HepG2 (cell line): ENCODE data around the gene ARHGAP10. TPM values are rescaled to one million over a fixed set of nuclear protein-coding genes. Genes with fewer than 3 reads are reported as not detected.

ENCODE experiments used
- ATAC-seq: fragments of 200-7000 bp; cut with Tn5 transposase; 3 replicates; pipeline ENCODE4 v1.9.1; 2020; ENCODE audit warnings: mild to moderate bottlenecking, moderate library complexity
- BruUV-seq: library from RNA; stranded (reverse); fragments of 400-500 nt; replicated peaks from 2 replicates; lab custom pipeline; 2021; lab: Mats Ljungman, UMichigan
- CTCF ChIA-PET: fragments of 300-600 bp; formaldehyde crosslinking; extraction: SDS; loops from one replicate; lab custom pipeline; 2021; ENCODE audit warnings: low total read pairs, inconsistent platforms, low intra/inter-chr PET ratio; lab: Yijun Ruan, JAX
- POLR2A ChIA-PET: fragments of 350-600 bp; sonication (Branson Sonifier 250); formaldehyde crosslinking; loops from one replicate; lab custom pipeline; 2020; ENCODE audit warnings: antibody characterized with exemption, inconsistent platforms; lab: Yijun Ruan, JAX
- DNase-seq: peaks from one replicate; pipeline ENCODE4 v3.0.0-alpha.2; 2015; ENCODE audit warnings: low spot score
- FAIRE-seq: peaks from 3 replicates; lab custom pipeline; 2011; peaks lifted over from hg19 to GRCh38; lab: Jason Lieb, UNC
- H2AFZ ChIP-seq: one replicate; pipeline ENCODE4 v1.6.1; 2011; ENCODE audit warnings: low read length, inconsistent platforms
- H3K27ac ChIP-seq: fragments of 300-600 bp; 3 replicates; pipeline ENCODE4 v1.8.0; 2011; ENCODE audit warnings: mixed run types, mild to moderate bottlenecking, mixed read lengths, low read length, inconsistent platforms; ENCODE audit not compliant: insufficient read depth; ENCODE audit errors: extremely low read length
- H3K27me3 ChIP-seq, 2 experiments: fragments of 200-600 bp in 1 of 2; 2 replicates in 1 of 2; 3 replicates in 1 of 2; pipeline versions ENCODE4 v1.6.0 to v1.8.0; 2011; ENCODE audit warnings: low read length in 2 of 2, mild to moderate bottlenecking in 2 of 2, moderate library complexity in 2 of 2, inconsistent platforms in 1 of 2; ENCODE audit not compliant: insufficient read depth in 2 of 2, control insufficient read depth in 1 of 2
- H3K36me3 ChIP-seq, 2 experiments: fragments of 200-600 bp in 1 of 2; replicated peaks in 1 of 2; 2 replicates in 1 of 2; 3 replicates in 1 of 2; pipeline versions ENCODE4 v1.5.1 to v1.8.0; 2011; ENCODE audit warnings: low read length in 2 of 2, inconsistent platforms in 1 of 2; ENCODE audit not compliant: insufficient read depth in 2 of 2, control insufficient read depth in 1 of 2
- H3K4me1 ChIP-seq: 2 replicates; pipeline ENCODE4 v1.5.1; 2012; ENCODE audit warnings: low read length, inconsistent platforms; ENCODE audit not compliant: insufficient read depth
- H3K4me2 ChIP-seq: 2 replicates; pipeline ENCODE4 v1.6.0; 2011; ENCODE audit warnings: low read depth, low read length, inconsistent platforms
- H3K4me3 ChIP-seq, 3 experiments: fragments of 200-600 bp in 1 of 3; sonication (generic), shearing (Covaris generic) in 1 of 3; replicated peaks in 1 of 3; 2 replicates each; pipeline ENCODE4 v1.5.1; 2011 to 2016; ENCODE audit warnings: low read length in 3 of 3, inconsistent platforms in 2 of 3, low read depth in 2 of 3, mild to moderate bottlenecking in 2 of 3, control low read depth in 1 of 3, mixed read lengths in 1 of 3; ENCODE audit not compliant: insufficient read depth in 1 of 3
- H3K79me2 ChIP-seq: one replicate; pipeline ENCODE4 v1.6.1; 2011; ENCODE audit warnings: low read length, inconsistent platforms; ENCODE audit not compliant: insufficient read depth
- H3K9ac ChIP-seq: 2 replicates; pipeline ENCODE4 v1.6.0; 2011; ENCODE audit warnings: mild to moderate bottlenecking, low read depth, low read length, inconsistent platforms; ENCODE audit not compliant: insufficient read depth
- H3K9me3 ChIP-seq: 2 replicates; pipeline ENCODE4 v1.5.1; 2012; ENCODE audit warnings: mild to moderate bottlenecking, low read length
- H4K20me1 ChIP-seq: 2 replicates; pipeline ENCODE4 v1.6.0; 2011; ENCODE audit warnings: inconsistent platforms, mild to moderate bottlenecking, low read length, moderate library complexity; ENCODE audit not compliant: insufficient read depth
- ARNT ChIP-seq: fragments of 450-650 bp; IDR thresholded peaks from 2 replicates; pipeline ENCODE4 v1.6.1; 2017
- ATAD3A ChIP-seq: sonication (generic); formaldehyde crosslinking; IDR thresholded peaks from 2 replicates; pipeline ENCODE4 v1.4.0; 2020; ENCODE audit warnings: missing genetic modification reagents
- ERF ChIP-seq: IDR thresholded peaks from 2 replicates; pipeline ENCODE4 v1.6.1; 2018; ENCODE audit warnings: missing biosample characterization, missing genetic modification reagents
- HNF4G ChIP-seq, 2 experiments: sonication (generic) in 1 of 2; formaldehyde crosslinking in 1 of 2; IDR thresholded peaks; 2 replicates each; pipeline versions ENCODE4 v1.4.0 to v1.6.1; 2011 to 2020; ENCODE audit warnings: borderline replicate concordance in 2 of 2, low read depth in 2 of 2, mild to moderate bottlenecking in 2 of 2, low read length in 1 of 2, missing genetic modification reagents in 1 of 2, moderate library complexity in 1 of 2
- MAFK ChIP-seq, 2 experiments: IDR thresholded peaks in 1 of 2; conservative IDR thresholded peaks in 1 of 2; 2 replicates each; pipeline ENCODE4 v1.6.1; 2011; ENCODE audit warnings: improper control_type of control experiment in 2 of 2, low read length in 2 of 2
- MZF1 ChIP-seq: sonication (generic); formaldehyde crosslinking; IDR thresholded peaks from 2 replicates; pipeline ENCODE4 v1.8.1; 2023; ENCODE audit warnings: mild to moderate bottlenecking, missing genetic modification reagents, borderline replicate concordance
- RAD21 ChIP-seq: fragments of 450-650 bp; formaldehyde crosslinking; IDR thresholded peaks from 2 replicates; pipeline ENCODE4 v1.5.0; 2020; ENCODE audit warnings: mild to moderate bottlenecking
- RAD51 ChIP-seq: fragments of 450-650 bp; IDR thresholded peaks from 2 replicates; pipeline ENCODE4 v1.6.1; 2016; ENCODE audit warnings: borderline replicate concordance
- RBM39 ChIP-seq: fragments of 200-400 bp; formaldehyde crosslinking; IDR thresholded peaks from one replicate; pipeline ENCODE4 v1.6.1; 2018; ENCODE audit warnings: antibody characterized with exemption, mild to moderate bottlenecking, low read depth, low read length; ENCODE audit not compliant: poor library complexity, severe bottlenecking
- SIN3B ChIP-seq: fragments of 150-350 bp; IDR thresholded peaks from 2 replicates; pipeline ENCODE4 v1.6.1; 2014; ENCODE audit warnings: low read length
- SNRNP70 ChIP-seq: fragments of 200-400 bp; formaldehyde crosslinking; IDR thresholded peaks from 2 replicates; pipeline ENCODE4 v1.6.1; 2017; ENCODE audit warnings: mild to moderate bottlenecking, low read depth, low read length, moderate library complexity
- TRIM24 ChIP-seq: sonication (generic); formaldehyde crosslinking; IDR thresholded peaks from 2 replicates; pipeline ENCODE4 v1.8.0; 2022; ENCODE audit warnings: mild to moderate bottlenecking, missing genetic modification reagents
- YEATS4 ChIP-seq: sonication (generic); formaldehyde crosslinking; IDR thresholded peaks from 2 replicates; pipeline ENCODE4 v1.4.0; 2020; ENCODE audit warnings: missing genetic modification reagents, borderline replicate concordance
- ZNF205 ChIP-seq: IDR thresholded peaks from 2 replicates; pipeline ENCODE4 v1.6.1; 2018; ENCODE audit warnings: missing biosample characterization, missing genetic modification reagents
- ZNF530 ChIP-seq: sonication (generic); formaldehyde crosslinking; IDR thresholded peaks from 2 replicates; pipeline ENCODE4 v1.5.0; 2020; ENCODE audit warnings: low read depth, mild to moderate bottlenecking, missing genetic modification reagents
- ZNF629 ChIP-seq: sonication (generic); formaldehyde crosslinking; conservative IDR thresholded peaks from 2 replicates; pipeline ENCODE4 v1.5.0; 2020; ENCODE audit warnings: missing genetic modification reagents
- ZNF746 ChIP-seq: sonication (generic); formaldehyde crosslinking; IDR thresholded peaks from 2 replicates; pipeline ENCODE4 v1.8.0; 2022; ENCODE audit warnings: mild to moderate bottlenecking, missing genetic modification reagents
- WGBS: methylation state at CpG from one replicate; pipeline ENCODE4 v1.1.6; 2017; ENCODE audit warnings: low lambda C conversion rate; 5-methylcytosine and 5-hydroxymethylcytosine counted together
- in situ Hi-C: cut with HindIII; loops from 2 replicates; pipeline ENCODE4 v1.10.0; 2017; ENCODE audit warnings: low pct_unique_long_range_greater_than_20kb; ENCODE audit not compliant: extremely low pct_ligation_motif_present
- intact Hi-C: fragments of 100-400 bp; cut with micrococcal nuclease; formaldehyde crosslinking; loops from one replicate; pipeline ENCODE4 v1.10.0; 2022; ENCODE audit not compliant: unreplicated experiment
- polyA plus RNA-seq, 8 experiments: library from polyadenylated mRNA; depleted of rRNA in 3 of 8; stranded (reverse) in 7 of 8; unstranded in 1 of 8; fragments of >200 nt; fragmentation: Illumina TruSeq in 4 of 8; extraction: Trizol in 4 of 8; gene quantifications; 2 replicates each; pipeline versions ENCODE4 v1.2.1 to v1.2.3, GENCODE V29; 2011 to 2016; ENCODE audit warnings: low read depth in 4 of 8, missing spikeins in 1 of 8, mixed read lengths in 1 of 8; ENCODE audit not compliant: insufficient read depth in 1 of 8
- total RNA-seq, 5 experiments: library from RNA; depleted of rRNA; stranded (reverse); fragments of >200 nt; fragmentation: Illumina TruSeq; extraction: Trizol; gene quantifications; 2 replicates each; pipeline ENCODE4 v1.2.3, GENCODE V29; 2016; ENCODE audit warnings: low read depth in 1 of 5
- TF ChIP-seq, protein P1 (sequence below): conservative IDR thresholded peaks from 2 replicates; pipeline ENCODE4 v1.6.1; 2018; ENCODE audit warnings: missing genetic modification reagents
- TF ChIP-seq, protein P2 (sequence below): sonication (generic); formaldehyde crosslinking; IDR thresholded peaks from 2 replicates; pipeline ENCODE4 v1.4.0; 2020; ENCODE audit warnings: low read depth, mild to moderate bottlenecking, missing genetic modification reagents
- TF ChIP-seq, protein P3 (sequence below): sonication (generic); formaldehyde crosslinking; IDR thresholded peaks from 2 replicates; pipeline ENCODE4 v1.5.0; 2020; ENCODE audit warnings: missing genetic modification reagents

ARHGAP10 gene
- total and polyA plus RNA-seq, 2 of the 13 experiments (the other 11 are each of a cell fraction or from before 2014, with no cell fraction given): 0.45 to 1.6 TPM

DNA sequence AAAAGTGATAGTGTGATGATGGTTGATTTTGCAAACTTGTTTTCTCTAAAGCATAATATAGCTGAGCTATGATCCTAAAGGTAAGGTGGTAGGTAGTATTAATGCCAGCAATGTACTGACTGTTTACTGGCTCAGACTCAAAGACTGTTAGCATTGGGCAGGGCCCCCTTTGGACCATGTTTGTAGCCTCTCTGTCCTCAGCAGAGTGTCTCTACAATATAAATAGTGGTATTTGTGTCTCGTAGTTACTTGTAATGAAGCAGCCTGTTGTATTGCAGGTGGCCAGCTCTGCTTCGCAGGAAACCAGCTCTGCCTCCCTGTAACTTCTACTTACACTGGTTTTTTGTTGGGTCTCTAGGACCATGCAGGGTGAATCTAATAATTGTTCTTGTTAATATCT, 70.5 kb downstream of the ARHGAP10 start:
- BruUV-seq: no TSS peak
- WGBS: 46% methylated on average over 2 of the region's 2 CpGs
- in situ Hi-C loops: no loop called here

DNA sequence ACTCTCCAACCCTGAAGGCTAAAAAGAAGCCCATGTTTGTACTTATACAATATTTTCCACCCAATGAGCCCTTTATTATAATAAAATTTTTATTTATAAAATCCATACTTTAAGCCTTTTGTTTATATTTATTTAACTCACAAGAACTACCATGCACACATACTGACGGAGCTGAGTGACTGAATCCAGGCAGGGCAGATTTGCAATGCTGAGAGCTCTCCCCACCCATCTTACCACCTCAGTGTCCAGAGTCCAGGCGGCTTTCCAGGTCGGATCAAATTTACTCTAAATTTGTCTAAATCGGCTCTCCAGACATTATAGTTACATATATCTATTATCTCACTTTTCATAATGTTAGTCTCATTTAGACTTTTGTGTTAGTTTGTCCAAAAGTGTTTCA, 74.1 kb downstream of the ARHGAP10 start:
- ATAC-seq (no peak), FAIRE-seq (no peak), DNase-seq (no peak)
- Histone ChIP-seq H2AFZ (no peak overlapping the region), H3K4me3 (no peak overlapping the region), H4K20me1 (no peaks in the 10 kb centered on the region), H3K27ac (no peak overlapping the region), H3K9me3 (no peaks in the 10 kb centered on the region), H3K79me2 (no peaks in the 10 kb centered on the region), H3K4me1 (no peaks in the 10 kb centered on the region), H3K36me3 (no peaks in the 10 kb centered on the region), H3K4me2 (no peak overlapping the region), H3K9ac (no peak overlapping the region), H3K27me3 (no peaks in the 10 kb centered on the region)
- in situ Hi-C loops (no loop called here), intact Hi-C loops (no loop called here)
- POLR2A ChIA-PET: no interaction called here
- WGBS: 50% methylated on average over 4 of the region's 4 CpGs
- CTCF ChIA-PET: no interaction called here
- no TSS peak for BruUV-seq
- TF ChIP-seq MZF1 (CRISPR knock-in tag): no peak
- TF ChIP-seq RAD51: no peak
- TF ChIP-seq MAFK (conservative IDR thresholded peaks at IDR 0.05 in 1 of 2, IDR thresholded peaks at IDR 0.05 in 1 of 2; ENCODE audit: low read length in 2 of 2): no peak
- no peak for TF ChIP-seq HNF4G (IDR thresholded peaks at IDR 0.05; ENCODE audit: borderline replicate concordance, low read depth, low read length)
- TF ChIP-seq HNF4G (CRISPR knock-in tag; IDR thresholded peaks at IDR 0.05; ENCODE audit: borderline replicate concordance, low read depth): no peak
- TF ChIP-seq ZNF205 (CRISPR knock-in tag): no peak
- no peak for TF ChIP-seq YEATS4
- no peak for TF ChIP-seq ARNT
- TF ChIP-seq, protein P1, sequence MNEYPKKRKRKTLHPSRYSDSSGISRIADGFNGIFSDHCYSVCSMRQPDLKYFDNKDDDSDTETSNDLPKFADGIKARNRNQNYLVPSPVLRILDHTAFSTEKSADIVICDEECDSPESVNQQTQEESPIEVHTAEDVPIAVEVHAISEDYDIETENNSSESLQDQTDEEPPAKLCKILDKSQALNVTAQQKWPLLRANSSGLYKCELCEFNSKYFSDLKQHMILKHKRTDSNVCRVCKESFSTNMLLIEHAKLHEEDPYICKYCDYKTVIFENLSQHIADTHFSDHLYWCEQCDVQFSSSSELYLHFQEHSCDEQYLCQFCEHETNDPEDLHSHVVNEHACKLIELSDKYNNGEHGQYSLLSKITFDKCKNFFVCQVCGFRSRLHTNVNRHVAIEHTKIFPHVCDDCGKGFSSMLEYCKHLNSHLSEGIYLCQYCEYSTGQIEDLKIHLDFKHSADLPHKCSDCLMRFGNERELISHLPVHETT (CRISPR knock-in tag): no peak
- no peak for TF ChIP-seq ERF (CRISPR knock-in tag)
- TF ChIP-seq ZNF629 (CRISPR knock-in tag): no peak
- TF ChIP-seq TRIM24 (CRISPR knock-in tag): no peak

More for the DNA sequence above, 70.5 kb downstream of the ARHGAP10 start:
- no peak for ATAC-seq
- no peak for DNase-seq
- Histone ChIP-seq H3K9ac (no peak overlapping the region), H3K27me3 (no peaks in the 10 kb centered on the region), H3K4me2 (no peak overlapping the region), H3K79me2 (no peaks in the 10 kb centered on the region), H3K4me1 (no peaks in the 10 kb centered on the region), H2AFZ (no peak overlapping the region), H4K20me1 (no peaks in the 10 kb centered on the region), H3K27ac (no peak overlapping the region), H3K4me3 (no peak overlapping the region), H3K36me3 (no peaks in the 10 kb centered on the region), H3K9me3 (no peaks in the 10 kb centered on the region)
- POLR2A ChIA-PET: no interaction called here
- CTCF ChIA-PET: no interaction called here
- intact Hi-C loops: no loop called here
- no peak for FAIRE-seq
- TF ChIP-seq SNRNP70 (no peak), ATAD3A (CRISPR knock-in tag) (no peak), ZNF746 (CRISPR knock-in tag) (no peak), RAD21 (CRISPR knock-in tag) (no peak), ZNF530 (CRISPR knock-in tag) (no peak), SIN3B (no peak), RBM39 (no peak)
- TF ChIP-seq, protein P2, sequence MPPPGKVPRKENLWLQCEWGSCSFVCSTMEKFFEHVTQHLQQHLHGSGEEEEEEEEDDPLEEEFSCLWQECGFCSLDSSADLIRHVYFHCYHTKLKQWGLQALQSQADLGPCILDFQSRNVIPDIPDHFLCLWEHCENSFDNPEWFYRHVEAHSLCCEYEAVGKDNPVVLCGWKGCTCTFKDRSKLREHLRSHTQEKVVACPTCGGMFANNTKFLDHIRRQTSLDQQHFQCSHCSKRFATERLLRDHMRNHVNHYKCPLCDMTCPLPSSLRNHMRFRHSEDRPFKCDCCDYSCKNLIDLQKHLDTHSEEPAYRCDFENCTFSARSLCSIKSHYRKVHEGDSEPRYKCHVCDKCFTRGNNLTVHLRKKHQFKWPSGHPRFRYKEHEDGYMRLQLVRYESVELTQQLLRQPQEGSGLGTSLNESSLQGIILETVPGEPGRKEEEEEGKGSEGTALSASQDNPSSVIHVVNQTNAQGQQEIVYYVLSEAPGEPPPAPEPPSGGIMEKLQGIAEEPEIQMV (CRISPR knock-in tag): no peak
- TF ChIP-seq, protein P3, sequence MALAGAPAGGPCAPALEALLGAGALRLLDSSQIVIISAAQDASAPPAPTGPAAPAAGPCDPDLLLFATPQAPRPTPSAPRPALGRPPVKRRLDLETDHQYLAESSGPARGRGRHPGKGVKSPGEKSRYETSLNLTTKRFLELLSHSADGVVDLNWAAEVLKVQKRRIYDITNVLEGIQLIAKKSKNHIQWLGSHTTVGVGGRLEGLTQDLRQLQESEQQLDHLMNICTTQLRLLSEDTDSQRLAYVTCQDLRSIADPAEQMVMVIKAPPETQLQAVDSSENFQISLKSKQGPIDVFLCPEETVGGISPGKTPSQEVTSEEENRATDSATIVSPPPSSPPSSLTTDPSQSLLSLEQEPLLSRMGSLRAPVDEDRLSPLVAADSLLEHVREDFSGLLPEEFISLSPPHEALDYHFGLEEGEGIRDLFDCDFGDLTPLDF: no peak
